Erythroblast (primary cell): ENCODE data around the gene F12.

ENCODE experiments used
- GATA1 ChIP-seq: IDR thresholded peaks from 2 replicates; pipeline ENCODE4 v1.6.1; 2011; ENCODE audit warnings: low read depth, mild to moderate bottlenecking, control low read depth, low read length, moderate library complexity
- POLR2A ChIP-seq: IDR thresholded peaks from 2 replicates; pipeline ENCODE4 v1.6.1; 2011; ENCODE audit warnings: mild to moderate bottlenecking, low read length

- TF ChIP-seq POLR2A (no peak), GATA1 (no peak)
Measured at GRCh38 chr5:177354256-177354655, 55.1 kb downstream of the F12 start.
